ENCODE results near the gene KYAT1. TPM values are rescaled to one million over a fixed set of nuclear protein-coding genes. Genes with fewer than 3 reads are reported as not detected.

KYAT1 gene
- total and polyA plus RNA-seq, 4 experiments from 2014 or later = 9.8 to 12.4 (median 11.3) TPM

GRCh38 chr9:128913995-128914772 lies 32.4 kb upstream of the KYAT1 start:
- no peaks in the 10 kb centered on the region for H3K9me3 Mint-ChIP-seq
- no peak for DNase-seq
- Histone ChIP-seq H3K4me1 (ENCODE audit: insufficient read depth, low read length) (peaks cover 51% of the 10 kb centered on the region), H3K9me3 (ENCODE audit: control insufficient read depth in 1 of 2, low read length in 2 of 2) (no peaks in the 10 kb centered on the region), H3K27me3 (ENCODE audit: insufficient read depth, low read length) (no peaks in the 10 kb centered on the region), H3K36me3 (ENCODE audit: insufficient read depth, low read length) (peaks cover 46% of the 10 kb centered on the region), H3K4me3 (ENCODE audit: low read length in 2 of 2) (no peak overlapping the region), H3K27ac (ENCODE audit: low read depth, low read length) (no peak overlapping the region)
- no peak overlapping the region for H3K4me3 Mint-ChIP-seq
- peak overlapping the region in 4 of 7 donors; percentile 22 to 50 (median 42) for H3K27ac Mint-ChIP-seq
- ChIA-PET CTCF (ENCODE audit: partially characterized antibody) (interaction anchor here (4.4 kb wide), 1 partner anchor 14 kb away, joined by 20 read pairs; no protein-coding TSS in a partner anchor), POLR2A (ENCODE audit: partially characterized antibody) (interaction anchor here (0.7 to 2.0 kb wide), 2 partner anchors 13 to 21 kb away, joined by 3 to 7 read pairs; no protein-coding TSS in a partner anchor)
- no peaks in the 10 kb centered on the region for H3K27me3 Mint-ChIP-seq
- peaks cover 34 to 46% of the 10 kb centered on the region in 2 donors for H3K36me3 Mint-ChIP-seq
- intact Hi-C loops (cut with micrococcal nuclease) = no loop called here
- peaks cover 18 to 50% (median 30%) of the 10 kb centered on the region in 4 donors for H3K4me1 Mint-ChIP-seq

GRCh38 chr9:128913048-128913900 lies 31.5 kb upstream of the KYAT1 start:
- peaks cover 40 to 53% of the 10 kb centered on the region in 2 donors for H3K36me3 Mint-ChIP-seq
- Histone ChIP-seq H3K27ac (ENCODE audit: low read depth, low read length) (no peak overlapping the region), H3K4me3 (ENCODE audit: low read length in 2 of 2) (no peak overlapping the region), H3K9me3 (ENCODE audit: control insufficient read depth in 1 of 2, low read length in 2 of 2) (no peaks in the 10 kb centered on the region), H3K27me3 (ENCODE audit: insufficient read depth, low read length) (no peaks in the 10 kb centered on the region), H3K4me1 (ENCODE audit: insufficient read depth, low read length) (peaks cover 51% of the 10 kb centered on the region), H3K36me3 (ENCODE audit: insufficient read depth, low read length) (peaks cover 55% of the 10 kb centered on the region)
- peak overlapping the region in 2 of 8 donors; percentile 2 to 15 for H3K4me3 Mint-ChIP-seq
- H3K27me3 Mint-ChIP-seq = no peaks in the 10 kb centered on the region
- peaks cover 18 to 59% (median 32%) of the 10 kb centered on the region in 4 donors for H3K4me1 Mint-ChIP-seq
- DNase-seq = no peak
- H3K27ac Mint-ChIP-seq = peak overlapping the region; percentile 41 to 91 (median 81)
- POLR2A ChIA-PET (ENCODE audit: partially characterized antibody) = interaction anchor here (0.8 kb wide), 1 partner anchor 11 kb away, joined by 5 read pairs; no protein-coding TSS in a partner anchor
- no peaks in the 10 kb centered on the region for H3K9me3 Mint-ChIP-seq
- intact Hi-C loops (cut with micrococcal nuclease) = no loop called here
- CTCF ChIA-PET (ENCODE audit: partially characterized antibody) = interaction anchor here (1.0 to 4.4 kb wide), 2 partner anchors 15 kb away, joined by 8 to 20 read pairs; no protein-coding TSS in a partner anchor

DNA sequence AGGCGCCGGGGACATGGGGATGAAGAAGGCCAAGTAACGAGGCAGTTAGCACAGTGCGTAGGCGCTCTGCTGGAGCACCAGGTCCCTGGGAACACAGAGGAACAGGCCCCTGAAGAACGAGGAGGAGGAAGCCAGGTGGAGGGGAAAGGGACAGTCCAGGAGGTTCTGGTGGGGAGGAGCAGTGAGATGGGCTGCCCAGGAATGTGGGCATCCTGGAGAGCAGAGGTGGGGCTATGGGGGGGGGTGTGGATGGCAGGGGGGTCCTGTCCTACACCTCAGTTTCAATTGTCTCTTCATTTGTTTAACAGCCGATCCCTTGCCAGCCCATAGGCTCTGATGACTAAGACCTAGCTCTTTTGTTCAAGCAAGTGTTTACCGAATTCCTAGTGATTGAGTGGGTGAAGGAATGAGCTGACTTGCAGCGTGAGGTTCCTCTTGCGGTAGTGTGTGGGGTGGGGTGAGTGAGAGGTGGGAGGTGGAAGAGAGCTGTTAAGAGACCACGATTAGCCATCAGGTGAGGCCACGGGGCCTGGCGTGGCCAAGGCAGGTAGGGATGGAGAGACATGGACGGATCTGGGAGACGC lies 30.6 kb upstream of the KYAT1 start:
- no peak for DNase-seq
- no peaks in the 10 kb centered on the region for H3K9me3 ChIP-seq (ENCODE audit: control insufficient read depth in 1 of 2, low read length in 2 of 2)
- H3K4me1 ChIP-seq (ENCODE audit: insufficient read depth, low read length) = peaks cover 51% of the 10 kb centered on the region
- H3K36me3 ChIP-seq (ENCODE audit: insufficient read depth, low read length) = peaks cover 57% of the 10 kb centered on the region
- peaks cover 40 to 53% of the 10 kb centered on the region in 2 donors for H3K36me3 Mint-ChIP-seq
- H3K27ac Mint-ChIP-seq = peak overlapping the region; percentile 62 to 91 (median 81)
- peak overlapping the region in 4 of 8 donors; percentile 4 to 52 (median 30) for H3K4me3 Mint-ChIP-seq
- no peak overlapping the region for H3K27ac ChIP-seq (ENCODE audit: low read depth, low read length)
- peaks cover 18 to 63% (median 34%) of the 10 kb centered on the region in 4 donors for H3K4me1 Mint-ChIP-seq
- ChIA-PET POLR2A (ENCODE audit: partially characterized antibody) (interaction anchor here (0.6 to 0.8 kb wide), 2 partner anchors 10 to 48 kb away, joined by 3 to 5 read pairs; no protein-coding TSS in a partner anchor), CTCF (ENCODE audit: partially characterized antibody) (interaction anchor here (1.0 kb wide), 1 partner anchor 16 kb away, joined by 8 read pairs; no protein-coding TSS in a partner anchor)
- H3K9me3 Mint-ChIP-seq = no peaks in the 10 kb centered on the region
- H3K27me3 ChIP-seq (ENCODE audit: insufficient read depth, low read length) = no peaks in the 10 kb centered on the region
- no peaks in the 10 kb centered on the region for H3K27me3 Mint-ChIP-seq
- H3K4me3 ChIP-seq (ENCODE audit: low read length in 2 of 2) = no peak overlapping the region
- intact Hi-C loops (cut with micrococcal nuclease) = no loop called here

DNA sequence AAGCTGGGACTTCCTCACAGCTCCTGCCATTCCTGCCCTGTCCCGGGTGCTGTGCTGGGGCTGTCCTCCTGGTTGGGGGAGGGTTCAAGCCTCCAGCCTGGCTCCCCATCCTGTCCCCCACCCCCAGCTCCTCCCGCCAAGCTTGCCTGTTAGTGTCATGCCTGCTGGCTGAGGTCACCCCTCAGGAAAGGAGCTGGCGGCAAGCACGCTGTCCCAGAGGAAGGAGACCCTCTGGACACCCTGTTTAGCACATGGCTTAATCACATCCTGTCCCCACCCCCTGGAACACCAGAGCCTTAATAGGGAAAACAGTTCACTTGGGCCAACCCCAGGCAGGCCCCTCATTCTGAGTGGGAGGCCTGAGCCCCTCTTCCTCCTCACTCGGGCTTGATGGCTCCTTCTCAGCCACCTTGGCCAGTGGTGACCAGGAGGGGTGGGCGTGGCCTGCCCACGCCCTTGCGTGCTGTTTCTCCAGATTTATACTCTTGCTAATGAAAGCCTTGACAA lies 29.8 kb upstream of the KYAT1 start:
- H3K4me1 ChIP-seq (ENCODE audit: insufficient read depth, low read length) = peaks cover 57% of the 10 kb centered on the region
- Mint-ChIP-seq H3K9me3 (no peaks in the 10 kb centered on the region), H3K36me3 (peaks cover 36 to 53% of the 10 kb centered on the region in 2 donors), H3K27me3 (no peaks in the 10 kb centered on the region), H3K4me1 (peaks cover 19 to 71% (median 39%) of the 10 kb centered on the region in 4 donors), H3K27ac (peak overlapping the region in 5 of 7 donors; percentile 15 to 81 (median 64)), H3K4me3 (no peak overlapping the region)
- POLR2A ChIA-PET (ENCODE audit: partially characterized antibody) = no interaction called here
- no peak overlapping the region for H3K27ac ChIP-seq (ENCODE audit: low read depth, low read length)
- DNase-seq = no peak
- CTCF ChIA-PET (ENCODE audit: partially characterized antibody) = no interaction called here
- H3K27me3 ChIP-seq (ENCODE audit: insufficient read depth, low read length) = no peaks in the 10 kb centered on the region
- H3K36me3 ChIP-seq (ENCODE audit: insufficient read depth, low read length) = peaks cover 55% of the 10 kb centered on the region
- intact Hi-C loops (cut with micrococcal nuclease) = no loop called here
- H3K4me3 ChIP-seq (ENCODE audit: low read length in 2 of 2) = no peak overlapping the region
- no peaks in the 10 kb centered on the region for H3K9me3 ChIP-seq (ENCODE audit: control insufficient read depth in 1 of 2, low read length in 2 of 2)

- Histone ChIP-seq H3K36me3 (ENCODE audit: insufficient read depth, low read length) (peaks cover 49% of the 10 kb centered on the region), H3K9me3 (ENCODE audit: control insufficient read depth in 1 of 2, low read length in 2 of 2) (no peaks in the 10 kb centered on the region), H3K4me1 (ENCODE audit: insufficient read depth, low read length) (peaks cover 58% of the 10 kb centered on the region), H3K27ac (ENCODE audit: low read depth, low read length) (no peak overlapping the region), H3K4me3 (ENCODE audit: low read length in 2 of 2) (no peak overlapping the region), H3K27me3 (ENCODE audit: insufficient read depth, low read length) (no peaks in the 10 kb centered on the region)
- ChIA-PET POLR2A (ENCODE audit: partially characterized antibody) (no interaction called here), CTCF (ENCODE audit: partially characterized antibody) (no interaction called here)
- peak overlapping the region in 2 of 8 donors; percentile 13 to 20 for H3K4me3 Mint-ChIP-seq
- no peaks in the 10 kb centered on the region for H3K27me3 Mint-ChIP-seq
- intact Hi-C loops (cut with micrococcal nuclease) = no loop called here
- peak overlapping the region in 4 of 7 donors; percentile 30 to 64 (median 50) for H3K27ac Mint-ChIP-seq
- H3K9me3 Mint-ChIP-seq = no peaks in the 10 kb centered on the region
- H3K36me3 Mint-ChIP-seq = peaks cover 34 to 52% of the 10 kb centered on the region in 2 donors
- peaks cover 22 to 73% (median 42%) of the 10 kb centered on the region in 4 donors for H3K4me1 Mint-ChIP-seq
- DNase-seq = no peak
Observed at GRCh38 chr9:128910906-128911305, 29.2 kb upstream of the KYAT1 start.

DNA sequence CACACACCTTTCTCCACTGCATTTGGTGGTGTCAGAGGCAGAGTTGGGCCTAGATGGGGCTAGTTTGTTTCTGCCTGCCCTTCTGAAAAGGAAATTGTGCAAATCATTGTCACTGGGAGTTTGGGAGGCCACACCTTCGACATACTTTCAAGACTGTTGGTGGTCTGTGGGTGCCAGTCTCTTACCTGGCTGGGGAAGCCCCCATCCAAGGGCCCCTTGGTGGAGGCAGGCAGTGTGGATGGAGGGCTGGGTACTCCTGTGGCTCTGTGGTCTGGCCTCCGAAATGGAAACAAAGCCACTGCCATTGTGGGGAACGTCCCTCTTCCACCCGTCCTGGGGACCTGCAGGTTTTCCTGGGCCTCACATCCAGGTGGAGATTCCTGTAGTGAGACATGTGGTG lies 28.1 kb upstream of the KYAT1 start:
- no peaks in the 10 kb centered on the region for H3K9me3 Mint-ChIP-seq
- CTCF ChIA-PET (ENCODE audit: partially characterized antibody) = interaction anchor here (1.9 kb wide), 1 partner anchor 28 kb away, joined by 7 read pairs; the partner anchor contains the start of genes KYAT1 and LRRC8A
- no peaks in the 10 kb centered on the region for H3K27me3 Mint-ChIP-seq
- peak overlapping the region in 4 of 7 donors; percentile 29 to 84 (median 62) for H3K27ac Mint-ChIP-seq
- intact Hi-C loops (cut with micrococcal nuclease) = no loop called here
- POLR2A ChIA-PET (ENCODE audit: partially characterized antibody) = interaction anchor here (1.4 to 1.6 kb wide), 2 partner anchors 13 to 29 kb away, joined by 5 to 6 read pairs; partner anchors contain the start of gene KYAT1
- H3K4me3 Mint-ChIP-seq = no peak overlapping the region
- peaks cover 24 to 77% (median 44%) of the 10 kb centered on the region in 4 donors for H3K4me1 Mint-ChIP-seq
- Histone ChIP-seq H3K27me3 (ENCODE audit: insufficient read depth, low read length) (no peaks in the 10 kb centered on the region), H3K4me1 (ENCODE audit: insufficient read depth, low read length) (peaks cover 67% of the 10 kb centered on the region), H3K4me3 (ENCODE audit: low read length in 2 of 2) (no peak overlapping the region), H3K36me3 (ENCODE audit: insufficient read depth, low read length) (peaks cover 48% of the 10 kb centered on the region), H3K27ac (ENCODE audit: low read depth, low read length) (no peak overlapping the region), H3K9me3 (ENCODE audit: control insufficient read depth in 1 of 2, low read length in 2 of 2) (no peaks in the 10 kb centered on the region)
- peaks cover 34 to 45% of the 10 kb centered on the region in 2 donors for H3K36me3 Mint-ChIP-seq
- no peak for DNase-seq
